GM23338 (cell line): ENCODE measurements around the gene CHST11. TPM values are rescaled to one million over a fixed set of nuclear protein-coding genes. Genes with fewer than 3 reads are reported as not detected.

Experiments used
- ATAC-seq: fragments of 200-7000 bp; cut with Tn5 transposase; 3 replicates; pipeline ENCODE4 v1.9.1; 2020
- DNase-seq: peaks from one replicate; pipeline ENCODE4 v3.0.0-alpha.2; 2015; ENCODE audit warnings: low spot score
- H2AFZ ChIP-seq: fragments of 200-600 bp; sonication (generic); 2 replicates; pipeline ENCODE4 v1.8.0; 2016; ENCODE audit warnings: antibody characterized with exemption, mild to moderate bottlenecking, moderate library complexity
- H3F3A ChIP-seq: fragments of 200-600 bp; sonication (generic); replicated peaks from 2 replicates; pipeline ENCODE4 v1.8.0; 2017; ENCODE audit warnings: antibody characterized with exemption, mixed run types, low read depth
- H3K27ac ChIP-seq: fragments of 200-600 bp; sonication (generic); 2 replicates; pipeline ENCODE4 v1.6.1; 2016; ENCODE audit warnings: low read depth
- H3K27me3 ChIP-seq: fragments of 200-600 bp; sonication (generic); 2 replicates; pipeline ENCODE4 v1.8.0; 2016; ENCODE audit warnings: mild to moderate bottlenecking, mixed run types, moderate library complexity; ENCODE audit not compliant: insufficient read depth
- H3K36me3 ChIP-seq: fragments of 200-600 bp; sonication (generic); 2 replicates; pipeline ENCODE4 v1.8.0; 2016; ENCODE audit warnings: mild to moderate bottlenecking; ENCODE audit not compliant: insufficient read depth
- H3K4me1 ChIP-seq: fragments of 200-600 bp; sonication (generic); 2 replicates; pipeline ENCODE4 v1.8.0; 2016; ENCODE audit warnings: mild to moderate bottlenecking, moderate library complexity; ENCODE audit not compliant: insufficient read depth
- H3K4me2 ChIP-seq: fragments of 200-600 bp; sonication (generic); 2 replicates; pipeline ENCODE4 v1.7.1; 2017; ENCODE audit warnings: mixed run types
- H3K4me3 ChIP-seq: fragments of 200-600 bp; sonication (generic); 2 replicates; pipeline ENCODE4 v1.6.1; 2016; ENCODE audit warnings: mixed run types
- H3K79me2 ChIP-seq: fragments of 200-600 bp; sonication (generic); replicated peaks from 2 replicates; pipeline ENCODE4 v1.8.0; 2017; ENCODE audit warnings: mild to moderate bottlenecking; ENCODE audit not compliant: insufficient read depth
- H3K9me2 ChIP-seq: fragments of 200-600 bp; sonication (generic); 2 replicates; pipeline ENCODE4 v1.8.0; 2017; ENCODE audit not compliant: insufficient read depth
- H4K20me1 ChIP-seq: fragments of 200-600 bp; sonication (generic); replicated peaks from 2 replicates; pipeline ENCODE4 v1.8.0; 2017; ENCODE audit warnings: mild to moderate bottlenecking; ENCODE audit not compliant: insufficient read depth
- H3K27ac Mint-ChIP-seq: 2 replicates; pipeline ENCODE4 v1.8.0; 2020; ENCODE audit warnings: inconsistent platforms, mild to moderate bottlenecking, moderate library complexity, mixed read lengths
- H3K27me3 Mint-ChIP-seq: 3 replicates; pipeline ENCODE4 v1.8.0; 2022; ENCODE audit warnings: low read depth, mild to moderate bottlenecking, moderate library complexity, mixed read lengths, inconsistent platforms; ENCODE audit not compliant: insufficient read depth, poor library complexity
- H3K36me3 Mint-ChIP-seq: 3 replicates; pipeline ENCODE4 v1.8.0; 2021; ENCODE audit warnings: low read depth, mild to moderate bottlenecking, inconsistent platforms, moderate library complexity, mixed read lengths
- H3K4me1 Mint-ChIP-seq: 3 replicates; pipeline ENCODE4 v1.8.0; 2020; ENCODE audit warnings: mild to moderate bottlenecking, inconsistent platforms, mixed read lengths
- H3K4me3 Mint-ChIP-seq: 3 replicates; pipeline ENCODE4 v1.8.0; 2021; ENCODE audit warnings: moderate library complexity, mild to moderate bottlenecking, inconsistent platforms, mixed read lengths
- H3K9me3 Mint-ChIP-seq: 3 replicates; pipeline ENCODE4 v1.8.0; 2020; ENCODE audit warnings: moderate library complexity, mild to moderate bottlenecking, inconsistent platforms, mixed read lengths
- CREB1 ChIP-seq: fragments of 250-450 bp; sonication (Bioruptor Pico); IDR thresholded peaks from 2 replicates; pipeline ENCODE4 v1.5.0; 2020; ENCODE audit warnings: low read depth, mild to moderate bottlenecking, moderate library complexity
- CTCF ChIP-seq, 2 experiments: fragments of 200-600 bp in 1 of 2; sonication (generic) in 1 of 2; conservative IDR thresholded peaks; 2 replicates each; pipeline versions ENCODE4 v1.5.1 to v1.6.1; 2016 to 2017; ENCODE audit warnings: antibody characterized with exemption in 2 of 2, low read depth in 2 of 2, mild to moderate bottlenecking in 2 of 2, moderate library complexity in 1 of 2
- ETS1 ChIP-seq: IDR thresholded peaks from 2 replicates; pipeline ENCODE4 v1.6.1; 2016; ENCODE audit warnings: antibody characterized with exemption
- EZH2 ChIP-seq: fragments of 200-600 bp; sonication (generic); IDR thresholded peaks from one replicate; pipeline ENCODE4 v1.8.0; 2017; ENCODE audit warnings: antibody characterized with exemption, mild to moderate bottlenecking, low read depth; ENCODE audit not compliant: unreplicated experiment
- JUNB ChIP-seq: IDR thresholded peaks from one replicate; pipeline ENCODE4 v1.6.1; 2016; ENCODE audit warnings: antibody characterized with exemption; ENCODE audit not compliant: unreplicated experiment
- POLR2AphosphoS5 ChIP-seq: IDR thresholded peaks from 2 replicates; pipeline ENCODE4 v1.6.1; 2016; ENCODE audit warnings: antibody characterized with exemption, low read depth
- STAT1 ChIP-seq: IDR thresholded peaks from one replicate; pipeline ENCODE4 v1.6.1; 2016; ENCODE audit warnings: antibody characterized with exemption; ENCODE audit not compliant: unreplicated experiment
- ZNF331 ChIP-seq: fragments of 250-450 bp; sonication (Bioruptor Pico); IDR thresholded peaks from 2 replicates; pipeline ENCODE4 v1.5.0; 2020; ENCODE audit warnings: low read depth, mild to moderate bottlenecking, moderate library complexity
- polyA plus RNA-seq: library from polyadenylated mRNA; unstranded; fragments of >200 nt; fragmentation: Nextera tagmentation; extraction: Ambion mirVana; gene quantifications from 2 replicates; pipeline ENCODE4 v1.2.1, GENCODE V29; 2016
- total RNA-seq: library from RNA; depleted of rRNA; stranded (reverse); fragments of >200 nt; shearing (Covaris generic); gene quantifications from 2 replicates; pipeline ENCODE4 v1.2.3, GENCODE V29; 2014
- TF ChIP-seq, protein P1 (sequence below): fragments of 250-450 bp; sonication (Bioruptor Pico); IDR thresholded peaks from 2 replicates; pipeline ENCODE4 v1.5.0; 2020; ENCODE audit warnings: mild to moderate bottlenecking, moderate library complexity

The CHST11 gene
- total and polyA plus RNA-seq, 2 experiments from 2014 or later, result 7.7 to 25.7 TPM

DNA sequence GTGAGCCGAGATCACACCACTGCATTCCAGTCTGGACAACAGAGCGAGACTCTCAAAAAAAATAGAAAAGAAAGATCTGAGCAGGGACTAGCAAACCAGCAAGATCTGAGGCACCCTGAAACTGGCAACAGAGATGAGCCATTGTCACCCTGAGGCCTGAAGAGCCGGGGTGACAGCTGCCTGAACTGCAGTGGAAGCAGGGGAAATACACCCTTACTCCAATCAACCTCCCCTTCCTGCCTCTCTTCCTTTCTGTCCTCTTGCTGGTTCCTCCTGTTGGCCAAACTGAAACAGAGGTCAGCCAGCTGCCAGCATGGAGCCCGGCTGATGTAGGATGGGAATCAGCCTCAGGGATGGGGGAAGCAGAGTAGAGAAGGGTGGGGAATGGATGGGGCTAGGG, 192.0 kb downstream of the CHST11 start:
- TF ChIP-seq CTCF (conservative IDR thresholded peaks at IDR 0.05; ENCODE audit: low read depth in 2 of 2), result no peak
- no peaks in the 10 kb centered on the region for H3K9me2 ChIP-seq
- no peaks in the 10 kb centered on the region for H3K79me2 ChIP-seq
- Mint-ChIP-seq H3K27me3 (peaks cover 7% of the 10 kb centered on the region), H3K4me3 (no peak overlapping the region), H3K9me3 (no peaks in the 10 kb centered on the region), H3K27ac (no peak overlapping the region), H3K36me3 (peaks cover 6% of the 10 kb centered on the region; the same call in 1 of the 3 replicates), H3K4me1 (peaks cover 34% of the 10 kb centered on the region)
- H3F3A ChIP-seq, result no peaks in the 10 kb centered on the region
- no peaks in the 10 kb centered on the region for H3K27me3 ChIP-seq
- no peak overlapping the region for H3K4me3 ChIP-seq
- H3K4me2 ChIP-seq, result no peak overlapping the region
- no peak overlapping the region for H2AFZ ChIP-seq
- 0 out of 2 replicates have a peak, but pooled peaks cover 2% of the 10 kb centered on the region for H3K4me1 ChIP-seq
- H3K27ac ChIP-seq, result no peak overlapping the region
- no peaks in the 10 kb centered on the region for H4K20me1 ChIP-seq
- ATAC-seq (no peak), DNase-seq (no peak)
- H3K36me3 ChIP-seq, result no peaks in the 10 kb centered on the region

DNA sequence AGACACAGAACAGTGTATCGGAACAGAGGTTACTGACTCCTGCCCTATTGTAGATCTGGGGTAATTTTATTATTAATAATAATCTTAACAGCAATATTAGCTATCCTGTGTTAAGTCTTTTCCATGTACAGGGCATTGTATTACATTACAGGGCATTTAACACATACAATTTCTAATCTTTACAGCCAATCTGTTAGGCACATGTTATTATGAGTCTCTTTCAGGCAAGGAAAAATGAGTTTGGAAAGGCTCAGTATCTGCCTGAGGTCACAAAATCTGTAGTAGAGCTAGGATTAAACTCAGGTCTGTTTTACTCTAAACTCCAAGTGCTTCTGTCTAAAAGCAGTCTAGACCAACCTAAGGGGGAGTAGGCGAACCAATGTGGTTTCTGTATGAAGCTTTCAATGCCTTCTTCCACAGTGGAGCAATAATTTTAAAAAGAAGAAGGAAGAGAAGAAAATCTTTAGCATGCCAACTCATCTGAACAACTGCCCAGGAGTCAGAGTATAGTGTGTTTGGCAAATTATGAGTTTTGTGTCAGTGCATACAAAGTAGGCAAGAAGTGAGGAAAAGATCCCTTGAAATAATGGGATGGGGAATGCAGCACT, 192.6 kb downstream of the CHST11 start:
- ATAC-seq, result no peak
- no peak overlapping the region for H3K4me2 ChIP-seq
- H3K9me2 ChIP-seq, result no peaks in the 10 kb centered on the region
- no peak overlapping the region for H3K4me3 ChIP-seq
- H3K27me3 ChIP-seq, result no peaks in the 10 kb centered on the region
- peaks cover 39% of the 10 kb centered on the region for H3K4me1 Mint-ChIP-seq
- H3K36me3 ChIP-seq, result no peaks in the 10 kb centered on the region
- H3K4me3 Mint-ChIP-seq, result no peak overlapping the region
- no peaks in the 10 kb centered on the region for H3K9me3 Mint-ChIP-seq
- H2AFZ ChIP-seq, result no peak overlapping the region
- H3K4me1 ChIP-seq, result no peaks in the 10 kb centered on the region
- no peak overlapping the region for H3K27ac Mint-ChIP-seq
- peaks cover 6% of the 10 kb centered on the region; the same call in 1 of the 3 replicates for H3K36me3 Mint-ChIP-seq
- H3F3A ChIP-seq, result no peaks in the 10 kb centered on the region
- no peak overlapping the region for H3K27ac ChIP-seq
- no peaks in the 10 kb centered on the region for H4K20me1 ChIP-seq
- no peak for DNase-seq
- H3K27me3 Mint-ChIP-seq, result peaks cover 9% of the 10 kb centered on the region
- no peaks in the 10 kb centered on the region for H3K79me2 ChIP-seq
- TF ChIP-seq EZH2, result no peak
- no peak for TF ChIP-seq CREB1
- no peak for TF ChIP-seq JUNB
- TF ChIP-seq POLR2AphosphoS5, result no peak
- no peak for TF ChIP-seq ETS1
- no peak for TF ChIP-seq STAT1
- TF ChIP-seq, protein P1, sequence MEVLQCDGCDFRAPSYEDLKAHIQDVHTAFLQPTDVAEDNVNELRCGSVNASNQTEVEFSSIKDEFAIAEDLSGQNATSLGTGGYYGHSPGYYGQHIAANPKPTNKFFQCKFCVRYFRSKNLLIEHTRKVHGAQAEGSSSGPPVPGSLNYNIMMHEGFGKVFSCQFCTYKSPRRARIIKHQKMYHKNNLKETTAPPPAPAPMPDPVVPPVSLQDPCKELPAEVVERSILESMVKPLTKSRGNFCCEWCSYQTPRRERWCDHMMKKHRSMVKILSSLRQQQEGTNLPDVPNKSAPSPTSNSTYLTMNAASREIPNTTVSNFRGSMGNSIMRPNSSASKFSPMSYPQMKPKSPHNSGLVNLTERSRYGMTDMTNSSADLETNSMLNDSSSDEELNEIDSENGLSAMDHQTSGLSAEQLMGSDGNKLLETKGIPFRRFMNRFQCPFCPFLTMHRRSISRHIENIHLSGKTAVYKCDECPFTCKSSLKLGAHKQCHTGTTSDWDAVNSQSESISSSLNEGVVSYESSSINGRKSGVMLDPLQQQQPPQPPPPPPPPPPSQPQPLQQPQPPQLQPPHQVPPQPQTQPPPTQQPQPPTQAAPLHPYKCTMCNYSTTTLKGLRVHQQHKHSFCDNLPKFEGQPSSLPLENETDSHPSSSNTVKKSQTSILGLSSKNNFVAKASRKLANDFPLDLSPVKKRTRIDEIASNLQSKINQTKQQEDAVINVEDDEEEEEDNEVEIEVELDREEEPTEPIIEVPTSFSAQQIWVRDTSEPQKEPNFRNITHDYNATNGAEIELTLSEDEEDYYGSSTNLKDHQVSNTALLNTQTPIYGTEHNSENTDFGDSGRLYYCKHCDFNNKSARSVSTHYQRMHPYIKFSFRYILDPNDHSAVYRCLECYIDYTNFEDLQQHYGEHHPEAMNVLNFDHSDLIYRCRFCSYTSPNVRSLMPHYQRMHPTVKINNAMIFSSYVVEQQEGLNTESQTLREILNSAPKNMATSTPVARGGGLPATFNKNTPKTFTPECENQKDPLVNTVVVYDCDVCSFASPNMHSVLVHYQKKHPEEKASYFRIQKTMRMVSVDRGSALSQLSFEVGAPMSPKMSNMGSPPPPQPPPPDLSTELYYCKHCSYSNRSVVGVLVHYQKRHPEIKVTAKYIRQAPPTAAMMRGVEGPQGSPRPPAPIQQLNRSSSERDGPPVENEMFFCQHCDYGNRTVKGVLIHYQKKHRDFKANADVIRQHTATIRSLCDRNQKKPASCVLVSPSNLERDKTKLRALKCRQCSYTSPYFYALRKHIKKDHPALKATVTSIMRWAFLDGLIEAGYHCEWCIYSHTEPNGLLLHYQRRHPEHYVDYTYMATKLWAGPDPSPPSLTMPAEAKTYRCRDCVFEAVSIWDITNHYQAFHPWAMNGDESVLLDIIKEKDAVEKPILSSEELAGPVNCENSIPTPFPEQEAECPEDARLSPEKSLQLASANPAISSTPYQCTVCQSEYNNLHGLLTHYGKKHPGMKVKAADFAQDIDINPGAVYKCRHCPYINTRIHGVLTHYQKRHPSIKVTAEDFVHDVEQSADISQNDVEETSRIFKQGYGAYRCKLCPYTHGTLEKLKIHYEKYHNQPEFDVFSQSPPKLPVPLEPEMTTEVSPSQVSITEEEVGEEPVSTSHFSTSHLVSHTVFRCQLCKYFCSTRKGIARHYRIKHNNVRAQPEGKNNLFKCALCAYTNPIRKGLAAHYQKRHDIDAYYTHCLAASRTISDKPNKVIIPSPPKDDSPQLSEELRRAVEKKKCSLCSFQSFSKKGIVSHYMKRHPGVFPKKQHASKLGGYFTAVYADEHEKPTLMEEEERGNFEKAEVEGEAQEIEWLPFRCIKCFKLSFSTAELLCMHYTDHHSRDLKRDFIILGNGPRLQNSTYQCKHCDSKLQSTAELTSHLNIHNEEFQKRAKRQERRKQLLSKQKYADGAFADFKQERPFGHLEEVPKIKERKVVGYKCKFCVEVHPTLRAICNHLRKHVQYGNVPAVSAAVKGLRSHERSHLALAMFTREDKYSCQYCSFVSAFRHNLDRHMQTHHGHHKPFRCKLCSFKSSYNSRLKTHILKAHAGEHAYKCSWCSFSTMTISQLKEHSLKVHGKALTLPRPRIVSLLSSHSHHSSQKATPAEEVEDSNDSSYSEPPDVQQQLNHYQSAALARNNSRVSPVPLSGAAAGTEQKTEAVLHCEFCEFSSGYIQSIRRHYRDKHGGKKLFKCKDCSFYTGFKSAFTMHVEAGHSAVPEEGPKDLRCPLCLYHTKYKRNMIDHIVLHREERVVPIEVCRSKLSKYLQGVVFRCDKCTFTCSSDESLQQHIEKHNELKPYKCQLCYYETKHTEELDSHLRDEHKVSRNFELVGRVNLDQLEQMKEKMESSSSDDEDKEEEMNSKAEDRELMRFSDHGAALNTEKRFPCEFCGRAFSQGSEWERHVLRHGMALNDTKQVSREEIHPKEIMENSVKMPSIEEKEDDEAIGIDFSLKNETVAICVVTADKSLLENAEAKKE, result no peak
- no peak for TF ChIP-seq ZNF331 (CRISPR knock-in tag)
- no peak for TF ChIP-seq CTCF (conservative IDR thresholded peaks at IDR 0.05; ENCODE audit: low read depth in 2 of 2)
